Stimulated activated CD4-positive, alpha-beta T cell treated with anti-CD3 and anti-CD28 coated beads, Interleukin-15, amount 100 ng/mL, for 48 hours (primary cell): ENCODE measurements around the gene TNFRSF13B.
"Not testable (repeated sequence)": the region's sequence is repeated elsewhere in the genome, so short reads cannot be mapped to it uniquely, and the experiment has no call there.

ENCODE experiments used
- DNase-seq, 2 donors: peaks; one replicate each; pipeline ENCODE4 v3.0.0-alpha.2; 2020; ENCODE audit warnings: low read depth in 2 of 2

Gene TNFRSF13B

DNA sequence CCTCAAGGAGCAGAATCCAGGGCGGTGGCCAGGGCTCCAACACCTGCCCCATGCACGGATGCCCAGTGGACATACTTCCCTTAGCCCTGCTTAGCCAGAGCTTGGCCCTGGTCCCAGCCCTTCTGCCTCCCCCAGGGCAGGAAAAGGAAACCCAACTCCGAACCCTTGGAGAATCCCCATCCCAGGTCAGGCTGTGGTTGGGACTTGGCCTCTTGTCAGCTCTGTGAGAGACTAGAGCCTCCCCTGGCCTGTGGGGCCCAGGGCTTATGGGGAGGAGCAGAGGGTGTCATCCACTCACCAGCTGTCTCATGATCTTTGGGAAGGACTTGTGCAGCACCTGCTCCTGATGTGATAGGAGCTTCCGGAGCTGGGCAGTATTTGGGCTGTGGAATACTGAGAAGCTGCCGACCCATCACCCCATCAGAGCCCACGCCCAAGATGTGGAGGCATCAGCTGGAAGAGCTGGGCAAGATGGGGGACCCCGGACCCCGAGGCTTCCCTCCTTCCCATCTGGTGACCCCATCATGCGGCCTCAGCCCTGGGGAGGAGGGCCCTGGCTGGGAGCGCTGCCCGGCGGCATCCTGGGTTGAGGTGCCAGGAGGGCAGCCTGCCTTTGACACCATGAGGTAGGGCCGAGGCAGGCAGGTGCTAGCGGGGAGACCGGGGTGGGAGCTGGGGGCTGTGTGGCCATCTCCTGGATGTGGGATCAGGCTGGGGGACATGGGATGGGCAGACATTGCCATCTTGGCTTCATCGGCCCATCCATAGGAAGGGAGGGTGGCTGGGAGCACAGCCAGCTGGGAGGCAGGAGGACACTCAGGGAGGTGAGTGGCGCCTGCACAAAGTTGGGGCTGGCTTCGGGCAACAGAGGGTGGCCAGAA lies 45.1 kb downstream of the TNFRSF13B start:
- DNase-seq = no peak

DNA sequence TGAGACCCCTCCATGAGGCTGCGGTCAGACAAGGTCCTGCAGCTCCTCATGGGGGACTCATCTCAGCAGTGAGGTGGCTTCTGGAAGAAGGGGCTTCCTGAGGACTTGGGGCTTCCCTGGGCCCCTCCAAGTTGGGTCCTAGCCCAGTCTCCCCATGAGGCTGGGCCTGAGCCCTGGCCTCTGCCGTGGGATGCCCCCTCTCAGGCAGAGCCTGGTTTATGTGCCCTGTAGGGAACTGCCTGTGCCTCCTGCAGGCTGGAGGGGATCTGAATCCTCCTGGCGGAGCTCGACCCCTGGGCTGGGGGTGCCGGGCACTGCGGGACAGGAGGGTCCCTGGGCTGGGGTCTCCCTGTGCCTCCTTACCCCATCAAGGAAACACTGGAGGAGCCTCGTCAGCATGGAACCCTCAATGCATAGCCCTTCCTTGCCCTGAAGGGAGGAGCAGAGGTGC lies 45.8 kb downstream of the TNFRSF13B start:
- no peak for DNase-seq

DNA sequence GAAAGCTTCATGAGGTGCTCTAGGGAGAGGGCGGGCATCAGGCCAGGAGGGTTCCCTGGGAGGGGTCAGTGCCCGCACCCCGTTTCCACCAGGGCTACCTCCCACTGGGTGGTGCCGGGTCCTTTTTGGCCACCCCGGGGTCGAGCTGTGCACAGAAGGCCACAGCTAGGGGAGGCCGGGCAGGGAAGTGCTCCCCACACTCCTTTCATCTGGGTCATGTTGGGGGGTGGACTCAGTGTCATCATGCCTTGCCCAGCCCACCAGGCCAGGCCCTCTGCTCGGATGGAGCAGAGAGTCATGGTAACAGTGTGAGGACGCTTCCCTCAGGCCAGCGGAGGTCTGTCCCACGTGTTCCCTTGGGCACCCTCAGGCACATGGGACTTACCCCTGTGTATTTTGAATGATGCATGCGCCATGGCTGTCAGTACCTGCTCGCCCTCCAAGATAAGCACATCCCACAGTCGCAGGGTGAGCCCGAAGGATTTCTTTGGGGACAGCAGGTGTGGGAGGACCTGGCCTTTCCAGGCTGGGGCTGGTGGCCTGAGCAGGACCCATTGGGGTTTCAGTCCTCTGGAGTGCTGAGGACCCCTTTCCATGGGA lies 46.4 kb downstream of the TNFRSF13B start:
- DNase-seq = no peak

DNA sequence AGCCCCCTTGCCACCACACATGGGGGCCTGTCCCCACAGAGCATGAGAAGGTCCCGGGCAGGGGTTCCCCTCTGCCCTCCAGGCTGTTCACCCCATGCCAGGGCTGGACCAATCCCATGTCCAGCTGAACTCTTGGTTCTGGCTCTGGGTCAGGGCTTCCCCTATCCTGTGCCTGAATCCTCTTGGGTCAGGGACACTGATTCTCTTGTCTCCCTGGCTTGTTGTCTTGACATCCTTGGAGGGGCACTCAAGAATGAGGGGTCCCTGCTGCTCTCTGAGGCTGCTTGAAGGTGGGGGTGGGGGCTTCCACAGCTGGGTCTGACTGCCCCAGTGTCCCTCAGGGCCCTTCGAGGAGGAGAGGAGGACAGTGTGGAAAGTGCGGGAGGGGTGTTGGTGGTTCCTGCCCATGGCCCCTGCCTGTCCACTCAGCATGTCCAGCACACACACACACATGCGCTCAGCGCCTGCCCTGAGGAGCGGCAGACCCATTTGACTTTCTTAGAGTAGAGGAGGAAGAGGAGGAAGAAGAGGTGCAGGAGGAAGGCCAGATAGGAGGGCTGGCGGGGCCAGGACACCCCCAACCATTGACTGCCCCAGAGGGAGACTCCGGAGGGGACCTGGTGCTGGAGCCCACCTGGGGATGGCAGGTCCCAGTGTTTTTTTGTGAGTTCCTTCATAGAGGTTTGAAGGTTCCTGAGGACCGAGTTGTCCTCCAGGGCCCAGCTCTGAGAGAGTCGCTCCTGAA lies 47.0 kb downstream of the TNFRSF13B start:
- DNase-seq = no peak

DNA sequence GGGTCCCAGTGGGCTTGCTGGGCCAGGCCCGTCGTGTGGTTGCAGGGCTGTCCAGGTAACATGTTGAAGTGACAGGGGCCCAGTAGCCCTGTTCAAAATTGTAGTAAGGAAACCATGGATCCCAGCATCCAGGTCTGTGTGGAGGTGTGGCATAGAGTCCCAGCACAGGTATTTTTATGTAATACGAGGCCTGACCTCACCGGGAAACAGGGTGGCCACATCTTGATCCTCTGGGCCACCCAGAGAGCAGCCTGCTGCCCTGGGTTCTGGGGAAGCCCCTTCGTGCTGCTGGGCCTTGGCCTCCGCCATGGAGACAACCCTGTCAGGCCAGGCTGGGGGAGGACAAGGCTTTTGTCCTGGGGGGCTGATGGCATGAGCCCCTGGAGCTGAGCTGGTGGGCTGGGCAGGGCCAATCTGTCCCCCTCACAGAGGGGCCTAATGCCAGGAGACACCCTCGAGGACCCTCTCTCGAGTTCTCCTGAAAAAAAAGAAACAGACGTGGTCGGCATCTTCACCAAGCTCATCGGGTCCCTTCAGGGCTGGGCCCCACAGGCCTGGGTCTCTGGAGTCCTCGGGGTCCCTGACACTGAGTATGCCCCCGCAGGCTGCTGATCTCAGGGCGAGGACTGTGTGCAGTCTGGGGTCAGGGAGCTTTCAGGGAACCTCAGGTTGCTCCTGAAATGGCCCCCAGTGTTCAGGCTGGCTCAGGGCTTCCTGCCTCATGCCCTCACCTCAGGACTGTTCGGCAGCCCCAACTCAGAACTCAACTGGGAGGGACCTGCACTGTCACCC lies 47.8 kb downstream of the TNFRSF13B start:
- DNase-seq = no peak

DNA sequence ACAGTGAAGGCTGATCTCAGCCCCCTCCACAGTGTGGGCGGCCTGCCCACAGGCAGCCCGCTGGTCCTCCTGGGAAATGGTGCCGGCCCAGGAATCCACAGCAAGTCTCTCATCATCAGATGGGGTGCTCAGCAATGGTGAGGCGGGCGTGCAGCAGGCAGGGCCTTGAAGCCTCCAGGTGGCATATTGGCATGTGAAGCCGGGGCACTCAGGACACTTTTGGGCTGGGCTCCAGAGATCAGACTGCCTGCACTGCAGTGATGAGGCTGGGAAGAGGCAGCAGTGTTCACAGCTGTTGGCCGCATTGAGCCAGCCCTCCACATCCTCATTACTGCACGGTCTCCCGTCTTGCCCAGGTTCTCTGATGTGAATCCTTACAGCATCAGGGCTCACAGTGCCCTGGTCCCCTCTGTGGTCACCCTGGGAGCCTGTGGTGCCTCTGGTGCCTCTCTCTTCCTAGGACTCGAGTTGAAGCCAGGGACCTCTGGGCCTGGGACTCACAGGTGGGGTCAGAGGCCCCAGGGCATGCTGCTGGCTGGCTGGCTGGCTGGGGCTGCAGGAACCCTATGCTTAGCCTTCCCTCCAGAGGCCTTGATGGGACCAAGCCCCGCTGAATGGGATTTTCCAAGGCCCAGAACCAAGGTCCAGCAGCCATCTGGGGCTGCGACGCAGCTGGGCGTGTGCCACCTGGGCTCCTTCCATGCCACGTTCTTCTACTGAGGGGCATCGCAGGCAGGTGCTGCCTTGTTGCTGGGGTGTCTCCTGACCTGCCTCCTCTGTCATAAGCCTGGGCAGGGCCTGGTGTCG lies 48.6 kb downstream of the TNFRSF13B start:
- no peak for DNase-seq

DNA sequence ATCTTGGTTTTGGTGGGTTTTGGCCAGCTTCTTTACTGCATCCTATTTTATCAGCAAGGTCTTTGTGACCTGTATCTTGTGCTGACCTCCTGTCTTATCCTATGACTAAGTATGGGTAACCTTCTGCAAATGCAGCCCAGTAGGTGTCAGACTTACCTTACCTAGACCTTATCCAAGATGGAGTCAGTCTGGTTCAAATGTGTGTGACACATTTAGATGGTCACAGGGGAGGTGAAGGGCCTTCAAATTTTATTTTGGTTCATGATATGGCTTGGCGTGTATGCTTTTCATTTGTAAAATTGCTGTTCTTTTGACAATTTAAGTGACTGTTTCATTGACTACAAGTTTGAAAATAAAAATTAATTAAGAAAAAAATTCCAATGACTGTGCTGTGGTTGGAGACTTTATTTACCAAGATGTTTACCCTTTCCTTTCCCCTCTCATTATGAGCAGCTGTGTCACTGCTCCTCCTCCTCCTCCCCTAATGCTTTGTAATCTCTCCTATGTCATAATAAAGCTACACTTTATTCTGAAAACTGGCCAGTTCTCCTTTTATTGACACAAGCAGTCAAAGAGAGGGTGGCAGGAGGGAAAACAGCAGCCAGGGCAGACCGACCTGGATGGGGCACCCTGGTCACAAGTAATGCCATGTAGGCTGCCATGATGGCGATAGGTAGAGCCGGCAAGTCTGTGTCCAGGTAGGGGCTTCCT lies 49.4 kb downstream of the TNFRSF13B start:
- no peak for DNase-seq

DNA sequence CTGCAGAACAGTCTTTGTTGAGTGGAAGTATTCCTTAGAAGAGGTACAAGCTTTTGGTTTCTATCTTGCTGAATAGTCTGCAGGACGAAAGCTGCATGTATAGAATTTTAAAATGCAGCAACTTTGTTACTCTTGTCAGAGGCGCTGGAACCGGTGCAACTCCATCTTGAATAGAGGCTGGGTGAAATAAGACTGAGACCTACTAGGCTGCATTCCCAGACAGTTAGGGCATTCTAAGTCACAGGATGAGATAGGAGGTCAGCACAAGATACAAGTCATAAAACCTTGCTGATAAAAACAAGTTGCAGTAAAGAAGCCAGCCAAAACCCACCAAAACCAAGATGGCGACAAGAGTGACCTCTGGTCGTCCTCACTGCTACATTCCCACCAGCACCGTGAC lies 50.5 kb downstream of the TNFRSF13B start:
- not testable (repeated sequence) for DNase-seq

DNA sequence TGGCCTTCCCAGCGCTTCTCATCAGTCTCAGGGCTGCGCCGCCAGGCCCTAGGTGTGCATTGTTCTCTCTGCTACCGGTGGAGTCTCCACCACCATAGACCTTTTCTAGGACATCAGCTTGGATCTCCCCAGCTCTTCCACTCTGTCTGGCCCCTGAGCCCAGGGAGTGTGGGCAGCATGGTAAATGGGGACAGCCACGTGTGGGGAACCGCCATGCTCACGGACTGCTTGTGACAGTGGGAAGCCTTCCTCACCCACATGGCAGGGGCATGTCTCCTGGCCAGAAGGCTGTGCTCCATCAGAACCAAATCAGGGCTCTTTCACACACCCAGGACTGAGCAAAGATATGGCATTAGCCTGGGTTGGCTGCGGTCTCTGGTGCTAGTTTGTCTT lies 51.3 kb downstream of the TNFRSF13B start:
- DNase-seq = no peak

DNA sequence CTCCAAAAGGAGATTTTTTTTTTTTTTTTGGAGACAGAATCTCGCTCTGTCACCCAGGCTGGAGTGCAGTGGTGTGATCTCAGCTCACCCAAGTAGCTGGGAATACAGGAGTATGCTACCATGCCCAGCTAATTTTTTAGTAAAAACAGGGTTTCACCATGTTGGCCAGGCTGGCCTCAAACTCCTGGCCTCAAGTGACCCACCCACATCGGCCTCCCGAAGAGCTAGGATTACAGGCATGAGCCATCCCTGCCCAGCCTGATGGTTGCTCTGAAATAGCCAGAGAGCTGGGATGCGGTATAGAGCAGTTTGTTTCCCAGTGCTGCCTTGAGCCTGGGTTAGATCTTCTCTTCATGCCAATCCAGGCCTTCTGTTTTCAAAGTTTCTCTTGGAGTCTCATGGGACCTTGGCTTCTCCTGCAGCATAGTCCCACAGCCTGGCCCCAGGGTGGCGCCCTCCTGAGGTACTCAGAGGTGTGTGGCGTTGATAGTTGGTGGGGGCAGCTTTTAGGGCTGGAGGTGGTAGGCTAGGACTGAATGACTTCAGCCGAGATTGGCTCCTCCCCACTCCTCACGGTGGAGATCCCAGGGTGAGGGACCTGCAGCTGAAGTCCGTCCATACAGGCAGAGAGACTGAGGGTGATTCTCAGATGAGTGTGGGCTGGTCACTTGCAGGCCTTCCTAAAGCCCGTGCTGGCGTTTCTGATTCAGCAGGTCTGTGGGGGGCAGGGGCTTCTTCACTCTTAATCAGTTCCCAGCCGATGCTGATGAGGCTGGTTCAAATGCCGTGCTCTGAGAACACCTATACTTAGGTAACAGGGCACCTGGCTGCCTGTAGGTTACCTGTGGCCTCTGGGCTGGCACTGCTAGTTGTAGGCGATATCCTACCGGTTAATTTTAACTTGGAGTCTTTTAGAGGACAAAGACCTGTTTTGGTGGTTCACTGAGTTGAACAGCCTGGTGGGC lies 52.0 kb downstream of the TNFRSF13B start:
- DNase-seq = no peak

DNA sequence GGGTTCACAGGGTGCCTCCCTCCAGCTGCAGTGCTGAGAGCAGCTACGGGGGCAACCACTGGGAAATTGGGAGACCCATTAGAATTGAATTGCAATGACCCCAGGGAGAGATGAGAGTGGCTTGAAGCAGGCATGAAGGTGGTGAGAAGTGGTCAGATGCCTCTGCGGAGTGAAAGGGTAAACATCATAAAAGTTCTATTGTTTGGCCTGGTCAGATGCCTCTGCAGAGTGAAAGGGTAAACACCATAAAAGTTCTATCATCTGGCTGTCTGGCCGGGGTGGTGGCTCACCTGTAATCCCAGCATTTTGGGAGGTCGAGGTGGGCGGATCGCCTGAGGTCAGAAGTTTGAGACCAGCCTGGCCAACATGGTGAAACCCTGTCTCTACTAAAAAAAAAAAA lies 53.5 kb downstream of the TNFRSF13B start:
- DNase-seq = no peak

DNA sequence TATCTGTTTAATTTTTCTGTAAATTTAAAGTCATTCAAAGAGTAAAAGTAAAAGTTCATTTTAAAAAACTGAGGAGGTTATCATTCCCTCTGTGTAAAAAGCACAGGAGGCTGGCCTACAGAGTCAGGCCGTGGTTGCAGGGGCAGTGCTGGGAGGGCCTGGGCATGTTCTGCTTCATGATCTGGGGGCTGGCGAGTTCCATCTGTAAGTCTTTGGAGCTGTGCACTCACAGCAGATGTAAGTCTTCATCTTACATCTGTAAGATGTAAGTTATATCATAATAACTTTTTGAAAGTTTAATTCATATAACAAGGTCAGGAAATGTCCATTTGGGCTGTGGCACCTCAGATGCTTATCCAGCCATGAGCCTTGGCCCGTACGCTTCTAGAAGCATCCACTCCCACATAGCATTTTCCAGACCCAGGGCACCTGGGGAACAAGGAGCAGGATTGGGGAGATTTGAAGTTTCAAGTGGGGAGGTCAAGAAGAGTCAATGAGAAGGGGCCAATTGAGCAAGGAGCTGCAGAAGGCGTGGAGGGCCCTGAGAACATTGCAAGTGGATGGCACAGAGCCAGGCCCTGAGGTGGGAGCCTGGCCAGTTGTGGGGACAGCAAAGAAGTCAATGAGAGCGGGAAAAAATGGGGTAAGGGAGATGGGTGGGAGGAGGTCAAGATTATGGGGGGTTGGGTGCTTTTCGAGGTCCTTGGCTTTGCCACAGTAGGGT lies 54.1 kb downstream of the TNFRSF13B start:
- no peak for DNase-seq

DNA sequence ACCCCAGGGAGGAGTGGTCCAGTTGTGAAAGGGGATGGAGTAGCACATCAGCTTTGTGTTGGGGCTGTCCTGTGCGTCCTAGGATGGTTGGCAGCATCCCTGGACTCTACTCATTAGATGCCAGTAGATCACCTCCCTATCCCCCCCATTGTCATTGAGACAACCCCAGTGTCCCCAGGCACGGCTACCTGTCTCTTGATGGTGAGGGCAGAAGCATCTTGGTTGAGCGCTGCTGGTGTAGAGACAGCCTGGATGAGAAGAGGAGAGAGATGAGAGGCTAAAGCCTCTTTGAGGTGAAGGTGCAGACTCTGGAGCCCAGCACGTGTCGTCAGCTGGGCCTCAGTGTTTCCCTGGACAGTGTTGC lies 55.4 kb downstream of the TNFRSF13B start:
- no peak for DNase-seq

DNA sequence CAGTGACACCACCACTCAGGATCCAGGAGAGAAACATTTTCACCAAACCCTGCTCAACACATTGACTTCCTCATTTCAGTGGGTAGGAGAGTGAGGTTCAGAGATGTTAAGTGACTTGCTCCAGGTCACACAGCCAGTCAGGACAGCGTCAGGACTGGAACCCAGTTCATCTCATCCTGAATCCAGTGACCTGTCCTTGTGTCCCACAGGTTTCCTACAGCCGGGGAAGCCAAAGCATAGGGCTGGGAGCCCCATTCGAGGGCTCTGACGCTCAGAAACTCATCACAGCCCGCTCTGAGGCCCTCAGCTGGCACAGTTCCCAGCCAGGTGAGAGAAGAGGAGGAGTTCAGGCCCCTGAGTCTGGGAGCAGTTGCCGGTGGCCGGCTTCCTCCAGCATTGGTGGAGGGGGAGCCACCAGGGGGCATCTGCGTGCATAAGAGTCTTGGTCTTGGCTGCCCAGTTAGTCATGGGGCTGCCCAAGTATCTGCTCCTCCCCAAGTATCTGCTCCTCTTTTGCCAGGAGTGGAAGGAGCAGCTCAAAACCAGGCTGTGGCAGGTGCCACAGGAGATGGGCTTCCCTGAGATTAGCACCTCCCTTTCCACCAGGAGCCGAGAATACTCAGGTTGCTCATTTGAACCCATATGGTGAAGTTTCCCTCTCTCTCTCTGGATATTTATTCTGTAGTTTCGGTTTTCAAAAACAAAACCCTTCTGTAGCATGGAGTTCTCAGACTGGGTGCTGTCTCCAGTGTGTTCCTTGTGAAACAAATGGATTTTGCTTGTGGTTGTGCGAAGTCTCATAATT lies 56.0 kb downstream of the TNFRSF13B start:
- peak; percentile 13 to 23 for DNase-seq

DNA sequence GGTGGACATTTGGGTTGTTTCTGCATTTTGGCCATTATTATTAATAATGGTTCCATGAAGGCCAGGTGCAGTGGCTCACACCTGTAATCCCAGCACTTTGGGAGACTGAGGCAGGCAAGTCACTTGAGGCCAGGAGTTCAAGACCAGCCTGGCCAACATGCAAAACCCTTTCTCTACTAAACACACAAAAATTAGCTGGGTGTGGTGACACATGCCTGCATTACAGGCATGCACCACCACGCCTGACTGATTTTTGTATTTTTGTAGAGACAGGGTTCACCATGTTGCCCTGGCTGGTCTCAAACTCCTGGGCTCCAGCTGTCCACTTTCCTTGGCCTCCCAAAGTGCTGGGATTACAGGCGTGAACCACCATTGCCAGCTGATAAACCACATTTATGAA lies 58.5 kb downstream of the TNFRSF13B start:
- no peak for DNase-seq

DNA sequence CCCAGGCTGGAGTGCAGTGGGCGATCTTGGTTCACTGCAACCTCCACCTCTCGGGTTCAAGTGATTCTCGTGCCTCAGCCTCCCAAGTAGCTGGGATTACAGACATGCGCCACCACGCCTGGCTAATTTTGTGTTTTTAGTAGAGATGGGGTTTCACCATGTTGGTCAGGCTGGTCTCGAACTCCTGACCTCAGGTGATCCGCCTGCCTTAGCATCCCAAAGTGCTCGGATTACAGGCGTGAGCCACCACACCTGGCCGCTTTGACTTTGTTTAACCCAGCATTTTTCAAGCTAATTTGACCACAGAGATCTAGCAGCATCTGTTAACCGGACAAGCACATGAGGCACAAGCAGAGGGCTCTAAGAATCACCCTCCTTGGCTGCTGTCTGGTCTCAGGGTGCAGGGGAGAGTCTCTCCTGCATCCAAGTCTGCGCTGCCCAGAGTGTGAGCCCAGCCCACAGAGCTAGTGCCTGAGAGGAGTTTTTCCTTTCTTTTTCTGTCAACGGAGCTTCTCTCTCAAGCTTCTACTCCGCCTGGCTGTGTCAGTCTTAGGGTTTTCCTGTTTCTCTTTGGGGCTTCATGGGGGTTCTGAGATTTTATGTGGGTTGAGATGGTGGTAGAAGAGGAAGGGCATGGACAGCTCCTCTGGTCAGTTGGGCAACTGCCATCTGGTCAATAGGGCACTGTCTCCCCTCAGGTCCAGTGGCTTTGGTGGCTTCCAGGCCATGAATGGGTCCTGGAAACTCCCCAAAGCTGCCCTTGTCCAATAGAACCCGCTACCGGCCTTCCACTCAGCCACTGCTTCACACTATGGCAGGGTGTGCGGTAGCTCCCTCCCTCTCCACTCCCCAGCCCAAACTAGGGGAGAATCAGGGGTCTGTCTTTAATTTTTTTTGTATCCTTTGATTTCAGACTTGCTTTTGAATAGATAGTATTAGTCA lies 59.6 kb downstream of the TNFRSF13B start:
- DNase-seq = no peak
